WI38 (cell line): ENCODE results near the gene TNS4.

Experiments
- H3K4me3 ChIP-seq: 2 replicates; pipeline ENCODE4 v1.5.1; 2011; ENCODE audit warnings: low read depth, mild to moderate bottlenecking, control low read depth, low read length
- CTCF ChIP-seq: IDR thresholded peaks from 2 replicates; pipeline ENCODE4 v1.5.1; 2012; ENCODE audit warnings: low read depth, mild to moderate bottlenecking, control low read depth, low read length

TNS4 gene

DNA sequence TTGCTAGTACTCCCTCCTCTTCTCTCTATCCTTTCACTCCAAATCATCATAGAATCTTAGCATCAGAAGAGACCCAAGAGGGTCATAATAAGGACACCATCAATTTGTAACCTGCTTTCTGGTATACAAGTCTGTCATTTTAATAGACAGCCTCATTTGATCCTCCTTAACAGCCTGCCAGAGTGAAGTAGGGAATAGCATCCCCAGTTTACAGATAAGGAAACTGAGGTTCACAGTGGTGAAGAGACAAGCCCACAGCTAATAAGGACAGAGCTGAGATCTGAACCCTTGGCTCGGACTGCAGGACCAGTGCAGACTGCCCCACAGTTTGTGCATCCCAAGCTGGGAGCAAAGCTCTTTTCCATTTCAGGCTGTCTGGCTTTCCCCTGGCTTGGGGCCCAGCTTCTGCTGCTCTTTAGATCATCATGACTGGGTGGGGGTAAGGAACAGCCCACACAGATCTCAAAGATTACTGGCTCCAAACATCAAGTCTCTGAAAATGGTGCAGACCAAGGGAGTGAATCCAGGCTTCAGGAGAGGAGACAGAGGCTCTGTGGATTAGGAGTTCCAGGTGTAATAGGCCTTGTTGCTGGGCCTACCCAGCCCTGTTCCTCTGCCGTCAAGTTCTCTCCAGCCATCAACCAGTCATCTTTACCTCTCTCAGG lies 68.4 kb downstream of the TNS4 start:
- no peak for TF ChIP-seq CTCF

DNA sequence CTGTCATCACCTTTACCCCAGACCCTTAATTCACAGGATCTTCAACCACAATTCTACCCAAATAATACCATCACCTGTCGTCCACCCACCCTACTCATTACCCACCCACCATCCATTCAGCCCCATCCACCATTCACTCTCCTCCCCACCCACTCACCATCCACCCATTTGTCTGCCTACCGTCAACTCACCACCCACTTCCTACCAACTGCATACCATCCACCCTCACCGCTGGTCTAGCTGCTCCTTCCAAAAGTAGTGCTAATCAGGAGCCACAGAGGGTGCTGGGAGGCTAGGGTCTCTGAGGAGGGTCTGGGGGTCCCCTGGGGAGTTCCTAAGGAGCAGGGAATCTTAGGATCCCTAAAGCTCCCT lies 70.2 kb downstream of the TNS4 start:
- no peak overlapping the region for H3K4me3 ChIP-seq
- no peak for TF ChIP-seq CTCF

More for the DNA sequence above, 68.4 kb downstream of the TNS4 start:
- no peak overlapping the region for H3K4me3 ChIP-seq

DNA sequence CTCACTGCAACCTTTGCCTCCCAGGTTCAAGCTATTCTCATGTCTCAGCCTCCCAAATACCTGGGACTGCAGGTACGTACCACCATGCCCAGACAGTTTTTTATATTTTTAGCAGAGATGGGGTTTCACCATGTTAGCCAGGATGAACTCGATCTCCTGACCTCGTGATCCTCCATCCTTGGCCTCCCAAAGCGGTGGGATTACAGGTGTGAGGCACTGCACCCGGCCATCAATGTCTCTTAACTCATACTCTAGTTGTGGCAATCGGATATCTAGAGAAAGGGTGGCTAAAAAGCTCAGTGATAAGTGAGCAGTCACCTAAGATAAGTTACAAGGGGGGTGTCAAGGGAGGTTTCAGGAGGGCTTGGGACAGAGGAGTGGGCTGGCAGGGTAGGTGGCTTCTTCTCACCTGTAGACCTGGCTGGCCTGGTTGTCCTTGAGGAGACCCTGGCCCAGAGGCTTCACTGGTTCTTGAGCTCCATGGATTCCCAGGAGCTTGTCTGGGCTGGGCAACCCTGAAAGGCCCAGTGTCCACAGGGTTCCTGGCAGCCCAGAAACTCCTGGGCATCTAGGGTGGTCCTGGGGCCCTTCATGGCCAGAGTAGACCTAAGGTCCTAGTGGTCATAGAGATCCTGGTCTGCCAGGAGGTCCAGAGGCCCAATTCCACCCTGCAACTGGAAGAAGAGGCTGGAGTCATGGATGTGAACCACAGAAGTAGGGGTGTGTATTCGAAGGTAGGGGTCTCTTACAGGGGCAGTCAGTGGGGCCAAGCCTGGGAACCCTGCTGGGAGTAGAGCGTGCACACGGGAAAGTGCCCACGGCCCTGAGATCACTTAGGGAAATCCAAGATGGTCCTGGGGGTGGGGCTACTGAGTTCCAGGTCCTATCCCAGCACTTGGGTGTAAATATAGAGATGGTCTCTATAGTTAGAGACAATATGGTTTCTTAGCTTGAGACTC lies 70.9 kb downstream of the TNS4 start:
- TF ChIP-seq CTCF: no peak
- no peak overlapping the region for H3K4me3 ChIP-seq

DNA sequence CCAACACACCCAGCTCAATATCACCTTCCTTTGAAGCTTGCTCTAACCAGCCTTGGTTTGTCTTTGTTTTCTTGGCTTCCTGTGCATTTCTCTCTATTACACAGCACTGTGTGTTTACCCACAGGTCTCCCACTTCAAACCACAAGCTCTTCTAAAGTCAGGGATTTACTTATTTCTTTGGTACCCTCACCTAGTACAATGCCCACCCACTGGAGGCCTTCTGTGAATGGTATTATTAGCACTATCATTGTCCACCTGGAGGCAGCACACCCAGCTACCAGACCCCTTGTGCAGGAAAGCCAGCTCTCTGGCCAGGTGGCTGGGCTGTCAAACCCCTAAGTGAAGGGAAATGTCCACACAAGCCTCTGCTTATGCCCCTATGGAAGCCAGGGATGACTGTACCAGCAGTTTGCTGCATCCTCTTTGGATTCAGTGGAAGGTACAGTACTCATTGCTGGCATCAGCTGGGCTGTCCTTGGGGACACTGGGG lies 74.4 kb downstream of the TNS4 start:
- H3K4me3 ChIP-seq: no peak overlapping the region
- no peak for TF ChIP-seq CTCF
